GM18511 (cell line): Measurements from ENCODE around the gene CSF1.
A peak's percentile ranks its signal among the peaks of the same experiment; 100 is the strongest.
"Not testable (repeated sequence)": the region's sequence is repeated elsewhere in the genome, so short reads cannot be mapped to it uniquely, and the experiment has no call there.

Source experiments
- ATAC-seq: cut with Tn5 transposase; IDR thresholded peaks from one replicate; pipeline ENCODE4 v1.9.1; 2021; ENCODE audit warnings: mild to moderate bottlenecking, moderate library complexity; ENCODE audit not compliant: unreplicated experiment

The CSF1 gene

GRCh38 chr1:109910123-109910962 is at the start of gene CSF1:
CSF1 (plus strand) TSS chr1:109910849; CDS start chr1:109911024, 175 bp downstream.
- ATAC-seq, result peak; percentile 29

GRCh38 chr1:109861616-109862015 is 49.0 kb upstream of the CSF1 start:
- not testable (repeated sequence) for ATAC-seq

GRCh38 chr1:109863667-109864046 is 47.0 kb upstream of the CSF1 start:
- ATAC-seq, result no peak

GRCh38 chr1:109864047-109864822 is 46.4 kb upstream of the CSF1 start:
- no peak for ATAC-seq

- no peak for ATAC-seq
Observed at GRCh38 chr1:109864930-109865612, 45.6 kb upstream of the CSF1 start.

GRCh38 chr1:109866071-109866470 is 44.6 kb upstream of the CSF1 start:
- ATAC-seq, result no peak

GRCh38 chr1:109873278-109874175 is 37.1 kb upstream of the CSF1 start:
- no peak for ATAC-seq

- ATAC-seq, result no peak
Observed at GRCh38 chr1:109874445-109874844, 36.2 kb upstream of the CSF1 start.

- ATAC-seq, result no peak
Observed at GRCh38 chr1:109875874-109876273, 34.8 kb upstream of the CSF1 start.

- ATAC-seq, result no peak
Observed at GRCh38 chr1:109876617-109877316, 33.9 kb upstream of the CSF1 start.

- no peak for ATAC-seq
Observed at GRCh38 chr1:109877317-109877771, 33.3 kb upstream of the CSF1 start.

- ATAC-seq, result no peak
Observed at GRCh38 chr1:109877776-109878175, 32.9 kb upstream of the CSF1 start.

- ATAC-seq, result no peak
Observed at GRCh38 chr1:109878531-109879104, 32.0 kb upstream of the CSF1 start.

GRCh38 chr1:109879371-109879770 is 31.3 kb upstream of the CSF1 start:
- ATAC-seq, result not testable (repeated sequence)

GRCh38 chr1:109879881-109880525 is 30.6 kb upstream of the CSF1 start:
- no peak for ATAC-seq

GRCh38 chr1:109880971-109881894 is 29.4 kb upstream of the CSF1 start:
- ATAC-seq, result no peak

GRCh38 chr1:109881906-109882287 is 28.8 kb upstream of the CSF1 start:
- ATAC-seq, result no peak
